Stomach (tissue), 4 donors: ENCODE measurements around the gene LIME1.

Experiments
- EP300 ChIP-seq: sonication (generic); formaldehyde crosslinking; IDR thresholded peaks from one replicate; pipeline ENCODE4 v1.6.1; 2017; ENCODE audit warnings: antibody characterized with exemption
- POLR2A ChIP-seq, 4 donors: fragments of 450-650 bp; IDR thresholded peaks; one replicate each; pipeline ENCODE4 v1.6.1; 2016; ENCODE audit warnings: antibody characterized with exemption in 4 of 4, control low read depth in 2 of 4, mild to moderate bottlenecking in 1 of 4, moderate library complexity in 1 of 4
- POLR2AphosphoS5 ChIP-seq, 3 donors: sonication (generic); formaldehyde crosslinking; IDR thresholded peaks; one replicate each; pipeline ENCODE4 v1.6.1; 2016; ENCODE audit warnings: antibody characterized with exemption in 3 of 3
- TF ChIP-seq, protein P1 (sequence below), 7 experiments: fragments of 450-650 bp in 4 of 7; fragments of 200-600 bp in 3 of 7; sonication (generic) in 3 of 7; IDR thresholded peaks; one replicate each; pipeline ENCODE4 v1.5.1; 2016 to 2019; ENCODE audit warnings: antibody characterized with exemption in 7 of 7, control low read depth in 2 of 7, mild to moderate bottlenecking in 1 of 7

DNA sequence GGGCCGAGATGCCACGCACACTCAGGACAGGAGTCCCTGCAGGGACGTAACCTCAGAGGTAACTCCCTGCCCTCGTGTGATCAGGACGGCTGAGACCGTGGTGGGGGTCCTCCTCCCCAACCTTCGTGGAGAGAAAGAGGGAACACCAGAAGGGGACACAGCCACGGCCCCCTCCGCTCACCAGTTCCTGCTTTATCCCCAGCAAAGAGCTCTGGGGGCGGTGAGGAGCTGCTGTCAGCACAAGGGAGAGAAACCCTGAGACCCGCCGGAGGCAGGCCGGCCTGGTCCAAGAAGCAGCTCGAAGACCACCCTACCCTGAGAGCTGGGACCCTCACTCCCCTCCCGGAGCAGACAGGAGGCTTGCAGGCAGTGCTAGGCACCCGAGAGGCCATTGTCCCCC lies 47.5 kb downstream of the LIME1 start:
- TF ChIP-seq, protein P1, sequence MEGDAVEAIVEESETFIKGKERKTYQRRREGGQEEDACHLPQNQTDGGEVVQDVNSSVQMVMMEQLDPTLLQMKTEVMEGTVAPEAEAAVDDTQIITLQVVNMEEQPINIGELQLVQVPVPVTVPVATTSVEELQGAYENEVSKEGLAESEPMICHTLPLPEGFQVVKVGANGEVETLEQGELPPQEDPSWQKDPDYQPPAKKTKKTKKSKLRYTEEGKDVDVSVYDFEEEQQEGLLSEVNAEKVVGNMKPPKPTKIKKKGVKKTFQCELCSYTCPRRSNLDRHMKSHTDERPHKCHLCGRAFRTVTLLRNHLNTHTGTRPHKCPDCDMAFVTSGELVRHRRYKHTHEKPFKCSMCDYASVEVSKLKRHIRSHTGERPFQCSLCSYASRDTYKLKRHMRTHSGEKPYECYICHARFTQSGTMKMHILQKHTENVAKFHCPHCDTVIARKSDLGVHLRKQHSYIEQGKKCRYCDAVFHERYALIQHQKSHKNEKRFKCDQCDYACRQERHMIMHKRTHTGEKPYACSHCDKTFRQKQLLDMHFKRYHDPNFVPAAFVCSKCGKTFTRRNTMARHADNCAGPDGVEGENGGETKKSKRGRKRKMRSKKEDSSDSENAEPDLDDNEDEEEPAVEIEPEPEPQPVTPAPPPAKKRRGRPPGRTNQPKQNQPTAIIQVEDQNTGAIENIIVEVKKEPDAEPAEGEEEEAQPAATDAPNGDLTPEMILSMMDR (IDR thresholded peaks at IDR 0.05), result no peak
- TF ChIP-seq POLR2AphosphoS5 (IDR thresholded peaks at IDR 0.05) (no peak), EP300 (no peak), POLR2A (IDR thresholded peaks at IDR 0.05) (no peak)
